ENCODE measurements around the gene CCDC127. TPM values are rescaled to one million over a fixed set of nuclear protein-coding genes. Genes with fewer than 3 reads are reported as not detected.

CCDC127 gene
- total RNA-seq, 1 donor from 2014 or later = 11.1 TPM

- TF ChIP-seq CTCF (IDR thresholded peaks at IDR 0.05) = no peak
- H3K4me3 Mint-ChIP-seq (ENCODE audit: unreplicated experiment) = no peak overlapping the region
- H3K9me3 Mint-ChIP-seq (ENCODE audit: unreplicated experiment) = no peaks in the 10 kb centered on the region
- no peaks in the 10 kb centered on the region for H3K27me3 Mint-ChIP-seq (ENCODE audit: unreplicated experiment)
- no peak for DNase-seq (ENCODE audit: extremely low spot score, unreplicated experiment)
- H3K36me3 Mint-ChIP-seq (ENCODE audit: unreplicated experiment) = no peaks in the 10 kb centered on the region
- H3K27ac Mint-ChIP-seq (ENCODE audit: unreplicated experiment) = peak overlapping the region; percentile 45
- H3K4me1 Mint-ChIP-seq (ENCODE audit: unreplicated experiment) = peaks cover 8% of the 10 kb centered on the region
These were observed 28.0 kb downstream of the CCDC127 start for GRCh38 chr5:189976-190365.

- Mint-ChIP-seq H3K27ac (ENCODE audit: unreplicated experiment) (no peak overlapping the region), H3K9me3 (ENCODE audit: unreplicated experiment) (no peaks in the 10 kb centered on the region), H3K27me3 (ENCODE audit: unreplicated experiment) (no peaks in the 10 kb centered on the region), H3K36me3 (ENCODE audit: unreplicated experiment) (no peaks in the 10 kb centered on the region), H3K4me1 (ENCODE audit: unreplicated experiment) (peaks cover 13% of the 10 kb centered on the region), H3K4me3 (ENCODE audit: unreplicated experiment) (no peak overlapping the region)
- DNase-seq (ENCODE audit: extremely low spot score, unreplicated experiment) = no peak
- no peak for TF ChIP-seq CTCF (IDR thresholded peaks at IDR 0.05)
These were observed 28.5 kb downstream of the CCDC127 start for GRCh38 chr5:189486-189885.

GRCh38 chr5:188488-189481, 29.2 kb downstream of the CCDC127 start:
- H3K4me1 Mint-ChIP-seq (ENCODE audit: unreplicated experiment) = peaks cover 19% of the 10 kb centered on the region
- no peaks in the 10 kb centered on the region for H3K36me3 Mint-ChIP-seq (ENCODE audit: unreplicated experiment)
- H3K27me3 Mint-ChIP-seq (ENCODE audit: unreplicated experiment) = no peaks in the 10 kb centered on the region
- peak; percentile 92 for TF ChIP-seq CTCF (IDR thresholded peaks at IDR 0.05)
- H3K27ac Mint-ChIP-seq (ENCODE audit: unreplicated experiment) = no peak overlapping the region
- peak; percentile 95 for DNase-seq (ENCODE audit: extremely low spot score, unreplicated experiment)
- H3K4me3 Mint-ChIP-seq (ENCODE audit: unreplicated experiment) = peak overlapping the region; percentile 18
- no peaks in the 10 kb centered on the region for H3K9me3 Mint-ChIP-seq (ENCODE audit: unreplicated experiment)

- Mint-ChIP-seq H3K4me3 (ENCODE audit: unreplicated experiment) (no peak overlapping the region), H3K27ac (ENCODE audit: unreplicated experiment) (no peak overlapping the region), H3K4me1 (ENCODE audit: unreplicated experiment) (peaks cover 19% of the 10 kb centered on the region), H3K27me3 (ENCODE audit: unreplicated experiment) (no peaks in the 10 kb centered on the region), H3K36me3 (ENCODE audit: unreplicated experiment) (no peaks in the 10 kb centered on the region), H3K9me3 (ENCODE audit: unreplicated experiment) (no peaks in the 10 kb centered on the region)
- no peak for DNase-seq (ENCODE audit: extremely low spot score, unreplicated experiment)
- no peak for TF ChIP-seq CTCF (IDR thresholded peaks at IDR 0.05)
These were observed 30.1 kb downstream of the CCDC127 start for GRCh38 chr5:187617-188451.

- DNase-seq (ENCODE audit: extremely low spot score, unreplicated experiment) = no peak
- H3K4me1 Mint-ChIP-seq (ENCODE audit: unreplicated experiment) = peaks cover 19% of the 10 kb centered on the region
- no peaks in the 10 kb centered on the region for H3K9me3 Mint-ChIP-seq (ENCODE audit: unreplicated experiment)
- TF ChIP-seq CTCF (IDR thresholded peaks at IDR 0.05) = no peak
- no peaks in the 10 kb centered on the region for H3K27me3 Mint-ChIP-seq (ENCODE audit: unreplicated experiment)
- no peak overlapping the region for H3K4me3 Mint-ChIP-seq (ENCODE audit: unreplicated experiment)
- H3K27ac Mint-ChIP-seq (ENCODE audit: unreplicated experiment) = no peak overlapping the region
- no peaks in the 10 kb centered on the region for H3K36me3 Mint-ChIP-seq (ENCODE audit: unreplicated experiment)
These were observed 30.9 kb downstream of the CCDC127 start for GRCh38 chr5:187042-187431.
